Measurements from ENCODE around the gene MIB1.
A peak's percentile ranks its signal among the peaks of the same experiment; 100 is the strongest.

The MIB1 gene

GRCh38 chr18:21740538-21741311 is at the start of gene MIB1:
MIB1 (plus strand) TSS chr18:21740792; CDS start chr18:21741584, 792 bp downstream.
- peak; percentile 83 for DNase-seq (ENCODE audit: low read depth)
- peak within 1 kb of the TSS; percentile 90 for H3K4me3 ChIP-seq (ENCODE audit: low read length)
- TF ChIP-seq CTCF (conservative IDR thresholded peaks at IDR 0.05; ENCODE audit: low read depth, low read length): no peak

- H3K4me3 ChIP-seq (ENCODE audit: low read length): no peak overlapping the region
- DNase-seq (ENCODE audit: low read depth): no peak
- TF ChIP-seq CTCF (conservative IDR thresholded peaks at IDR 0.05; ENCODE audit: low read depth, low read length): no peak
These were observed 47.3 kb upstream of the MIB1 start for GRCh38 chr18:21693322-21693721.

GRCh38 chr18:21700528-21701075 is 40.0 kb upstream of the MIB1 start:
- DNase-seq (ENCODE audit: low read depth): no peak
- no peak for TF ChIP-seq CTCF (conservative IDR thresholded peaks at IDR 0.05; ENCODE audit: low read depth, low read length)
- H3K4me3 ChIP-seq (ENCODE audit: low read length): no peak overlapping the region

- no peak for DNase-seq (ENCODE audit: low read depth)
- no peak for TF ChIP-seq CTCF (conservative IDR thresholded peaks at IDR 0.05; ENCODE audit: low read depth, low read length)
- no peak overlapping the region for H3K4me3 ChIP-seq (ENCODE audit: low read length)
These were observed 39.0 kb upstream of the MIB1 start for GRCh38 chr18:21701621-21702020.

GRCh38 chr18:21702602-21703001 is 38.0 kb upstream of the MIB1 start:
- no peak for TF ChIP-seq CTCF (conservative IDR thresholded peaks at IDR 0.05; ENCODE audit: low read depth, low read length)
- no peak overlapping the region for H3K4me3 ChIP-seq (ENCODE audit: low read length)
- DNase-seq (ENCODE audit: low read depth): no peak

GRCh38 chr18:21703241-21703820 is 37.3 kb upstream of the MIB1 start:
- TF ChIP-seq CTCF (conservative IDR thresholded peaks at IDR 0.05; ENCODE audit: low read depth, low read length): no peak
- peak overlapping the region; percentile 79 for H3K4me3 ChIP-seq (ENCODE audit: low read length)
- no peak for DNase-seq (ENCODE audit: low read depth)

Data from retinal pigment epithelial cell (primary cell).